ENCODE measurements around the gene SLC9A3. TPM values are rescaled to one million over a fixed set of nuclear protein-coding genes. Genes with fewer than 3 reads are reported as not detected.
"Not testable (repeated sequence)": the region's sequence is repeated elsewhere in the genome, so short reads cannot be mapped to it uniquely, and the experiment has no call there.

The SLC9A3 gene
- total RNA-seq, 1 experiment from 2014 or later = 0.85 TPM

DNA sequence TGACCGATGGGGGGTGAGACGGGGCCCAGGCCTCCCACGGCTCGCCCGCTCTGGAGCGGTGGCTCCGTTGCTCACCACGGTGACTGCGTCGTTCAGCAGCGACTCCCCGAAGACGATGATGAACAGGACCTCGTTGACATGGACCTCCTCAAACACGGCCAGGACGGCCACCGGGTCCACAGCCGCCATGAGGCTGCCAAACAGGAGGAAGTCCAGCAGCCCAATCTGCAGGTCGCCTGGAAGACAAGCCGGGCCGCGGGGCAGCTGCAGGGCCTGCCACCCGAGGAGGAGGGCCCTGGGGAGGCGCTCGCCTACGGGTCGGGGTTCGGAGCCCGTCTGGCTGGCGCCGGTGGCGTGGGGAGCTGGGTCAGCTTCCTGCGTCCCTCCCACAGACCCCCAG lies 36.0 kb downstream of the SLC9A3 start:
- Histone ChIP-seq H4K91ac (ENCODE audit: insufficient read length, low read depth, low read length) (no peak overlapping the region), H3K9me3 (ENCODE audit: control insufficient read depth, low read depth, low read length) (no peaks in the 10 kb centered on the region), H2BK120ac (ENCODE audit: low read depth, low read length, poor library complexity, severe bottlenecking) (no peak overlapping the region), H3K4me1 (ENCODE audit: insufficient read depth, low read length) (no peaks in the 10 kb centered on the region; the same call in 1 of the 2 replicates), H2BK15ac (ENCODE audit: low read depth, low read length) (no peak overlapping the region), H3K56ac (ENCODE audit: insufficient read length, low read depth, low read length) (no peak overlapping the region), H4K8ac (replicated peaks; ENCODE audit: insufficient read length, low read depth, low read length) (no peak overlapping the region), H2BK20ac (ENCODE audit: low read depth, low read length, poor library complexity, severe bottlenecking) (no peak overlapping the region), H3K18ac (ENCODE audit: insufficient read length, low read depth, low read length) (no peak overlapping the region), H3K4ac (ENCODE audit: low read depth, low read length) (no peak overlapping the region), H3K23ac (ENCODE audit: insufficient read length, low read depth, low read length) (no peak overlapping the region), H3K4me2 (ENCODE audit: insufficient read depth, insufficient read length, low read length) (no peak overlapping the region), H3K27ac (ENCODE audit: insufficient read length, low read depth, low read length) (no peak overlapping the region), H3K23me2 (ENCODE audit: insufficient read length, low read depth, low read length, poor library complexity, severe bottlenecking) (no peaks in the 10 kb centered on the region), H3K27me3 (ENCODE audit: insufficient read depth, low read length) (peaks cover 8% of the 10 kb centered on the region; the same call in 1 of the 2 replicates), H3K79me1 (ENCODE audit: insufficient read depth, low read depth, low read length, poor library complexity, severe bottlenecking) (no peaks in the 10 kb centered on the region), H4K20me1 (ENCODE audit: control insufficient read depth, insufficient read depth, insufficient read length) (no peaks in the 10 kb centered on the region), H3K79me2 (ENCODE audit: insufficient read depth, low read length) (no peaks in the 10 kb centered on the region), H2BK5ac (ENCODE audit: insufficient read length, low read length) (no peak overlapping the region), H3T11ph (ENCODE audit: low read length) (no peak overlapping the region), H4K5ac (ENCODE audit: insufficient read length, low read depth, low read length) (no peak overlapping the region), H2AFZ (ENCODE audit: low read length) (no peak overlapping the region), H2BK12ac (ENCODE audit: insufficient read length, low read depth, low read length) (no peak overlapping the region), H2AK5ac (ENCODE audit: insufficient read length, low read length) (no peak overlapping the region), H3K9ac (ENCODE audit: extremely low read depth, insufficient read length, low read length) (no peak overlapping the region), H3K14ac (ENCODE audit: insufficient read depth, low read length) (no peak overlapping the region)
- H3K36me3 Mint-ChIP-seq (ENCODE audit: insufficient read depth in 1 of 3, low read depth in 3 of 3) = no peaks in the 10 kb centered on the region
- no peaks in the 10 kb centered on the region for H3K9me3 Mint-ChIP-seq
- H3K4me3 Mint-ChIP-seq = no peak overlapping the region
- no peak for DNase-seq
- no CpG with 5 or more reads among the region's 33 CpGs for WGBS (ENCODE audit: extremely low coverage, insufficient read length, low lambda C conversion rate)
- TF ChIP-seq, protein P1, sequence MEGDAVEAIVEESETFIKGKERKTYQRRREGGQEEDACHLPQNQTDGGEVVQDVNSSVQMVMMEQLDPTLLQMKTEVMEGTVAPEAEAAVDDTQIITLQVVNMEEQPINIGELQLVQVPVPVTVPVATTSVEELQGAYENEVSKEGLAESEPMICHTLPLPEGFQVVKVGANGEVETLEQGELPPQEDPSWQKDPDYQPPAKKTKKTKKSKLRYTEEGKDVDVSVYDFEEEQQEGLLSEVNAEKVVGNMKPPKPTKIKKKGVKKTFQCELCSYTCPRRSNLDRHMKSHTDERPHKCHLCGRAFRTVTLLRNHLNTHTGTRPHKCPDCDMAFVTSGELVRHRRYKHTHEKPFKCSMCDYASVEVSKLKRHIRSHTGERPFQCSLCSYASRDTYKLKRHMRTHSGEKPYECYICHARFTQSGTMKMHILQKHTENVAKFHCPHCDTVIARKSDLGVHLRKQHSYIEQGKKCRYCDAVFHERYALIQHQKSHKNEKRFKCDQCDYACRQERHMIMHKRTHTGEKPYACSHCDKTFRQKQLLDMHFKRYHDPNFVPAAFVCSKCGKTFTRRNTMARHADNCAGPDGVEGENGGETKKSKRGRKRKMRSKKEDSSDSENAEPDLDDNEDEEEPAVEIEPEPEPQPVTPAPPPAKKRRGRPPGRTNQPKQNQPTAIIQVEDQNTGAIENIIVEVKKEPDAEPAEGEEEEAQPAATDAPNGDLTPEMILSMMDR (conservative IDR thresholded peaks at IDR 0.05) = no peak
- no peak overlapping the region for H3K27ac Mint-ChIP-seq
- H3K27me3 Mint-ChIP-seq (ENCODE audit: low read depth) = peaks cover 19% of the 10 kb centered on the region
- H3K4me1 Mint-ChIP-seq = peaks cover 4 to 10% of the 10 kb centered on the region in 2 experiments

DNA sequence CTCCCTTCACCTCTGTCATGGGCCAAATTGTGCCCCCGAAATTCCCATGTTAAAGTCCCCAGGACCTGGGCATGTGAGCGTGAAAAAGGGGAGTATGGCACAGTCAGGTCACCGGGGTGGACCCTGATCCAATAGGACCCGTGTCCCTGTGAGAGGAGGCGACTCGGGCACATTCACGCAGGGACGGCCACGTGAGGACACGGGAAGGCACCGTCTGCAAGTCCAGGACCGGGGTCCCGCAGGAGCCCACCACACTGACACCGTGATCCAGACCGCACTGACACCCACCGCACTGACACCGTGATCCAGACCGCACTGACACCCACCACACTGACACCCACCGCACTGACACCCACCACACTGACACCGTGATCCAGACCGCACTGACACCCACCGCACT lies 37.7 kb downstream of the SLC9A3 start:
- H3K56ac ChIP-seq (ENCODE audit: insufficient read length, low read depth, low read length); H3K27ac Mint-ChIP-seq; H4K20me1 ChIP-seq (ENCODE audit: control insufficient read depth, insufficient read depth, insufficient read length); H4K91ac ChIP-seq (ENCODE audit: insufficient read length, low read depth, low read length); H2AK5ac ChIP-seq (ENCODE audit: insufficient read length, low read length); H2BK5ac ChIP-seq (ENCODE audit: insufficient read length, low read length); H3K4me3 Mint-ChIP-seq; DNase-seq; H3K4me1 Mint-ChIP-seq; H2AFZ ChIP-seq (ENCODE audit: low read length); H3K4me1 ChIP-seq (ENCODE audit: insufficient read depth, low read length); H3K9me3 ChIP-seq (ENCODE audit: control insufficient read depth, low read depth, low read length); H3K18ac ChIP-seq (ENCODE audit: insufficient read length, low read depth, low read length); H3K4ac ChIP-seq (ENCODE audit: low read depth, low read length); H3T11ph ChIP-seq (ENCODE audit: low read length); H3K9ac ChIP-seq (ENCODE audit: extremely low read depth, insufficient read length, low read length); H3K4me2 ChIP-seq (ENCODE audit: insufficient read depth, insufficient read length, low read length); H3K9me3 Mint-ChIP-seq; H3K23me2 ChIP-seq (ENCODE audit: insufficient read length, low read depth, low read length, poor library complexity, severe bottlenecking); H2BK120ac ChIP-seq (ENCODE audit: low read depth, low read length, poor library complexity, severe bottlenecking); H3K79me2 ChIP-seq (ENCODE audit: insufficient read depth, low read length); H3K27me3 ChIP-seq (ENCODE audit: insufficient read depth, low read length); H2BK12ac ChIP-seq (ENCODE audit: insufficient read length, low read depth, low read length); H3K36me3 Mint-ChIP-seq (ENCODE audit: insufficient read depth in 1 of 3, low read depth in 3 of 3); H2BK20ac ChIP-seq (ENCODE audit: low read depth, low read length, poor library complexity, severe bottlenecking); H4K5ac ChIP-seq (ENCODE audit: insufficient read length, low read depth, low read length); H3K27ac ChIP-seq (ENCODE audit: insufficient read length, low read depth, low read length); H4K8ac ChIP-seq (replicated peaks; ENCODE audit: insufficient read length, low read depth, low read length); H2BK15ac ChIP-seq (ENCODE audit: low read depth, low read length); H3K79me1 ChIP-seq (ENCODE audit: insufficient read depth, low read depth, low read length, poor library complexity, severe bottlenecking); H3K23ac ChIP-seq (ENCODE audit: insufficient read length, low read depth, low read length); H3K14ac ChIP-seq (ENCODE audit: insufficient read depth, low read length): not testable (repeated sequence)
- peaks cover 17% of the 10 kb centered on the region for H3K27me3 Mint-ChIP-seq (ENCODE audit: low read depth)
- WGBS (ENCODE audit: extremely low coverage, insufficient read length, low lambda C conversion rate) = no CpG with 5 or more reads among the region's 22 CpGs

Data from H9 (cell line).